Fibroblast of skin of left quadriceps (primary cell): ENCODE data around the gene MFSD6L.

Source experiments
- DNase-seq, 2 experiments: peaks; one replicate each; pipeline ENCODE4 v3.0.0-alpha.2; 2013; ENCODE audit warnings: low read depth in 2 of 2

The MFSD6L gene

GRCh38 chr17:8792646-8793045, 6.5 kb downstream of the MFSD6L start:
- DNase-seq, result no peak

- DNase-seq, result peak; percentile 31 to 36
These were observed 7.3 kb downstream of the MFSD6L start for GRCh38 chr17:8791910-8792270.

- no peak for DNase-seq
These were observed 7.8 kb downstream of the MFSD6L start for GRCh38 chr17:8791248-8791909.

- DNase-seq, result no peak
These were observed 9.4 kb downstream of the MFSD6L start for GRCh38 chr17:8789743-8790142.

- DNase-seq, result no peak
These were observed 10.2 kb downstream of the MFSD6L start for GRCh38 chr17:8788998-8789397.

- DNase-seq, result peak; percentile 29
These were observed 13.4 kb downstream of the MFSD6L start for GRCh38 chr17:8785547-8786413.

GRCh38 chr17:8782176-8782575, 17.0 kb downstream of the MFSD6L start:
- DNase-seq, result no peak

GRCh38 chr17:8781776-8782175, 17.4 kb downstream of the MFSD6L start:
- no peak for DNase-seq

- no peak for DNase-seq
These were observed 22.3 kb downstream of the MFSD6L start for GRCh38 chr17:8776881-8777280.

- no peak for DNase-seq
These were observed 22.9 kb downstream of the MFSD6L start for GRCh38 chr17:8776248-8776647.

- DNase-seq, result no peak
These were observed 32.4 kb downstream of the MFSD6L start for GRCh38 chr17:8766731-8767130.

GRCh38 chr17:8762012-8762411, 37.2 kb downstream of the MFSD6L start:
- DNase-seq, result no peak

GRCh38 chr17:8758137-8758596, 41.0 kb downstream of the MFSD6L start, which contains the start of gene SPDYE4:
TSS of gene SPDYE4 (minus strand) at chr17:8758546. CDS start at chr17:8758382, 164 bp downstream.
- no peak for DNase-seq

GRCh38 chr17:8757189-8757588, 42.0 kb downstream of the MFSD6L start:
- DNase-seq, result no peak

GRCh38 chr17:8755590-8756255, 43.4 kb downstream of the MFSD6L start:
- DNase-seq, result no peak

- DNase-seq, result no peak
These were observed 44.3 kb downstream of the MFSD6L start for GRCh38 chr17:8754890-8755289.

GRCh38 chr17:8753976-8754440, 45.2 kb downstream of the MFSD6L start:
- DNase-seq, result no peak

- DNase-seq, result no peak
These were observed 45.8 kb downstream of the MFSD6L start for GRCh38 chr17:8753136-8753975.

GRCh38 chr17:8749616-8750015, 49.5 kb downstream of the MFSD6L start:
- DNase-seq, result no peak

- no peak for DNase-seq
These were observed 51.4 kb downstream of the MFSD6L start for GRCh38 chr17:8747742-8748141.
